ENCODE data around the gene TUBE1. TPM values are rescaled to one million over a fixed set of nuclear protein-coding genes. Genes with fewer than 3 reads are reported as not detected.

TUBE1 gene, protein sequence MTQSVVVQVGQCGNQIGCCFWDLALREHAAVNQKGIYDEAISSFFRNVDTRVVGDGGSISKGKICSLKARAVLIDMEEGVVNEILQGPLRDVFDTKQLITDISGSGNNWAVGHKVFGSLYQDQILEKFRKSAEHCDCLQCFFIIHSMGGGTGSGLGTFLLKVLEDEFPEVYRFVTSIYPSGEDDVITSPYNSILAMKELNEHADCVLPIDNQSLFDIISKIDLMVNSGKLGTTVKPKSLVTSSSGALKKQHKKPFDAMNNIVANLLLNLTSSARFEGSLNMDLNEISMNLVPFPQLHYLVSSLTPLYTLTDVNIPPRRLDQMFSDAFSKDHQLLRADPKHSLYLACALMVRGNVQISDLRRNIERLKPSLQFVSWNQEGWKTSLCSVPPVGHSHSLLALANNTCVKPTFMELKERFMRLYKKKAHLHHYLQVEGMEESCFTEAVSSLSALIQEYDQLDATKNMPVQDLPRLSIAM
- 25.0 and 38.2 TPM in 2 replicates for total RNA-seq (ENCODE audit: low replicate concordance)

- peak; percentile 98 for DNase-seq (ENCODE audit: low read depth)
- TF ChIP-seq CTCF (IDR thresholded peaks at IDR 0.05; ENCODE audit: insufficient read depth, low read length): peak; percentile 20
- H3K4me3 ChIP-seq (ENCODE audit: low read depth, low read length): peak within 1 kb of the TSS; percentile 83
These were observed at the start of gene TUBE1, which contains the start of gene FAM229B for GRCh38 chr6:112087136-112087911. Gene TUBE1 (minus strand): TSS chr6:112087482. CDS start chr6:112087434, 48 bp downstream. Gene FAM229B (plus strand): TSS chr6:112087591. CDS start chr6:112099284, 11,693 bp downstream.

DNA sequence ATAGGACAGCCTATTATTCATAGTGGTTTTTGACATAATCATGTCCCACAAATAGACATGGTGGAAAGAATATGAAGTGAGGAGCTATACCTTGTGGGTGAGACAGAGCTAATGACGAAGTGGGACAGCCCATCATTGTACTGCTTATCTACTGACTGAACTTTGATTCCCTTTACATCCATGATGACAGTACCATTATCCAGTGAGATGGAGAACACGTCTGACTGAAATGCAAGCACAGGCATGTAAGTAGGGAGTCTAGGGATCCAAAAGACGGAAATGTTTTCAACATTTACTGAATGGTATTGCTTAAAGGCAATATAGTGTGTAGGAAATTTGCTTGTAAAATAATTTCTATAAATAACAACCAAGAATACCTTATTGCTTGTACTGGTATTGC is 43.6 kb upstream of the TUBE1 start:
- H3K4me3 ChIP-seq (ENCODE audit: low read depth, low read length): no peak overlapping the region
- no peak for DNase-seq (ENCODE audit: low read depth)
- TF ChIP-seq CTCF (IDR thresholded peaks at IDR 0.05; ENCODE audit: insufficient read depth, low read length): no peak

GRCh38 chr6:112128208-112128607 is 40.9 kb upstream of the TUBE1 start:
- no peak overlapping the region for H3K4me3 ChIP-seq (ENCODE audit: low read depth, low read length)
- no peak for DNase-seq (ENCODE audit: low read depth)

GRCh38 chr6:112123982-112124381 is 36.7 kb upstream of the TUBE1 start:
- TF ChIP-seq CTCF (IDR thresholded peaks at IDR 0.05; ENCODE audit: insufficient read depth, low read length): no peak
- no peak overlapping the region for H3K4me3 ChIP-seq (ENCODE audit: low read depth, low read length)
- no peak for DNase-seq (ENCODE audit: low read depth)

More at GRCh38 chr6:112128208-112128607, 40.9 kb upstream of the TUBE1 start:
- no peak for TF ChIP-seq CTCF (IDR thresholded peaks at IDR 0.05; ENCODE audit: insufficient read depth, low read length)

DNA sequence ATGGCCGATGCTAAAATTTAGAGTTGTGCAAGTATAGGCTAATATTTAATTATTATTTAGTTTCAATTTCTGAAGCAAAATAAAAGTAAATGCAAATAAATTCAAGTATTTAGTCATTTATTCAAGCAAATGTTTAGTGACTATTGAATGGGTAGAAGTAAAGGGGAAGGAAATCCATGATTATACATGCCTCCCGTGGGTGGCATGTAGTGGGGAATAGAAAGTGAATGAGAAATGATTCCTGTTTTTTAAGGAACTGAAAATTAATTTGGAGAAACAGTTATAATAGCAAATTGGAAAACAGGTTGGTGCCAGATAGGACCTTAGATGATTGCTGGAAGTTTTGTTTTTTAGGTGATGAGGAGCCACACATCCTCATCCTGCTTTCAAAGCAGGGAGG is 35.5 kb upstream of the TUBE1 start:
- no peak for TF ChIP-seq CTCF (IDR thresholded peaks at IDR 0.05; ENCODE audit: insufficient read depth, low read length)
- DNase-seq (ENCODE audit: low read depth): no peak
- H3K4me3 ChIP-seq (ENCODE audit: low read depth, low read length): no peak overlapping the region

DNA sequence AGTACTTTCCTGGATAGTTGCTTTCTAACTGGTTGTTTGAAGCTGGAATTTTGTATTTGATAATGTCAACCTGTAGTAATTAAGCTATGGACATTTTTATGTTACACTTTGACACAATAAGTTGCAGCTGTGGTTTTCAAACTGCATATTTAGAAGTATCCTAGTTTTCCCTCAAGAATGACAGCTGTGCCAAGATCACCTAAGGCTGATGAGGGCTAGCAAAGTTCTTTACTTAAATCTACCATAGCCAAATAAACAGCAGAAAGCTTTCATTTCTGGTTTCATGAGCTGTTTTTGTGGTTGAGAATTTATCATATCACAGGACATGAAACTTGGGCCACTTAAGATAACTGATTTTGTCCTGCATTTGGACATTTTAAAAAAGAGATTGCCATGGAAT is 30.8 kb upstream of the TUBE1 start:
- DNase-seq (ENCODE audit: low read depth): no peak
- TF ChIP-seq CTCF (IDR thresholded peaks at IDR 0.05; ENCODE audit: insufficient read depth, low read length): no peak
- no peak overlapping the region for H3K4me3 ChIP-seq (ENCODE audit: low read depth, low read length)

Measured in fibroblast of the aortic adventitia (primary cell).